ENCODE results near the gene MTMR12.

The MTMR12 gene

GRCh38 chr5:32330126-32330971 lies 17.6 kb upstream of the MTMR12 start:
- no peak overlapping the region for H3K9ac ChIP-seq (ENCODE audit: low read length)
- H2BK5ac ChIP-seq (ENCODE audit: low read length): no peak overlapping the region
- H2AK5ac ChIP-seq (ENCODE audit: low read length): no peak overlapping the region
- no peaks in the 10 kb centered on the region for H3K79me2 ChIP-seq (ENCODE audit: control insufficient read depth, insufficient read depth, low read length)
- no peaks in the 10 kb centered on the region for H3K36me3 ChIP-seq (ENCODE audit: control insufficient read depth, insufficient read depth, low read length)
- H4K8ac ChIP-seq (ENCODE audit: low read depth, low read length): no peak overlapping the region
- H3K79me1 ChIP-seq (ENCODE audit: low read length): no peaks in the 10 kb centered on the region
- no peak overlapping the region for H4K5ac ChIP-seq (ENCODE audit: low read length)
- H3K56ac ChIP-seq (ENCODE audit: low read length): no peak overlapping the region
- WGBS (ENCODE audit: extremely low coverage, insufficient coverage, low lambda C conversion rate): no CpG with 5 or more reads among the region's 11 CpGs
- no peak overlapping the region for H3K18ac ChIP-seq (ENCODE audit: low read length)
- H2BK15ac ChIP-seq (replicated peaks; ENCODE audit: low read depth): no peak overlapping the region
- H3K4ac ChIP-seq (ENCODE audit: low read depth, low read length): no peak overlapping the region
- H2BK120ac ChIP-seq (ENCODE audit: low read depth, low read length): no peak overlapping the region
- H3K4me1 ChIP-seq (ENCODE audit: control insufficient read depth, low read depth, low read length): no peaks in the 10 kb centered on the region
- H3K27me3 ChIP-seq (ENCODE audit: insufficient read depth, low read length, poor library complexity): no peaks in the 10 kb centered on the region
- no peak for DNase-seq
- H3K23ac ChIP-seq (ENCODE audit: low read length): no peak overlapping the region
- H3K4me2 ChIP-seq (ENCODE audit: low read length): no peak overlapping the region
- no peak overlapping the region for H3K27ac ChIP-seq (ENCODE audit: low read depth, low read length)
- H3K4me3 ChIP-seq (ENCODE audit: low read length): no peak overlapping the region

DNA sequence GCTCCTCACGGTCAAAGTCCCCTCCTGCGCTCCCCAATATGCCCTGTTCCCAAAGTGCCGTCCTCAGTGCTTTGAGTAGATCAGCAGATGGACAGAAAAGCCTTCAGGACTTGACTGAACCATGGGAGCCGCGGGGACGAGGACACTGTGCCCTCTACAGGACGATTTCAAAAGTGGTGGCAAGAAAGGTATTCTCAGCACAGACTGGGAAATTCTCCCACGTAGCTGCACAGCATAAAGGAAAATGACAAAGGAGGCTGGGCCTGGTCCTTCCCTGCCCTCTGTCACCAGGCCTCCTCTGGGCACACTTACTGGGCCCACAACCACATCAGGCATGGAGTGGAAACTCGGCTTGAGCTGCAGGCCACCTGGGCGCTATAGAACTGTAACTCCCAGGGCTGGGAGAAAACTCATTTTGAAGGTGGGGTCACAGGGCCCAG lies 16.7 kb upstream of the MTMR12 start:
- H4K8ac ChIP-seq (ENCODE audit: low read depth, low read length): no peak overlapping the region
- H3K4me3 ChIP-seq (ENCODE audit: low read length): no peak overlapping the region
- no peaks in the 10 kb centered on the region for H3K79me2 ChIP-seq (ENCODE audit: control insufficient read depth, insufficient read depth, low read length)
- no peaks in the 10 kb centered on the region for H3K4me1 ChIP-seq (ENCODE audit: control insufficient read depth, low read depth, low read length)
- H3K4ac ChIP-seq (ENCODE audit: low read depth, low read length): no peak overlapping the region
- no peak overlapping the region for H3K56ac ChIP-seq (ENCODE audit: low read length)
- no peak overlapping the region for H3K18ac ChIP-seq (ENCODE audit: low read length)
- no peak overlapping the region for H3K9ac ChIP-seq (ENCODE audit: low read length)
- H3K27ac ChIP-seq (ENCODE audit: low read depth, low read length): no peak overlapping the region
- no CpG with 5 or more reads among the region's 10 CpGs for WGBS (ENCODE audit: extremely low coverage, insufficient coverage, low lambda C conversion rate)
- peak; percentile 84 for DNase-seq
- H3K4me2 ChIP-seq (ENCODE audit: low read length): no peak overlapping the region
- no peaks in the 10 kb centered on the region for H3K36me3 ChIP-seq (ENCODE audit: control insufficient read depth, insufficient read depth, low read length)
- no peak overlapping the region for H2BK120ac ChIP-seq (ENCODE audit: low read depth, low read length)
- H3K23ac ChIP-seq (ENCODE audit: low read length): no peak overlapping the region
- no peaks in the 10 kb centered on the region for H3K79me1 ChIP-seq (ENCODE audit: low read length)
- no peak overlapping the region for H4K5ac ChIP-seq (ENCODE audit: low read length)
- H2AK5ac ChIP-seq (ENCODE audit: low read length): no peak overlapping the region
- H3K27me3 ChIP-seq (ENCODE audit: insufficient read depth, low read length, poor library complexity): no peaks in the 10 kb centered on the region
- no peak overlapping the region for H2BK15ac ChIP-seq (replicated peaks; ENCODE audit: low read depth)
- H2BK5ac ChIP-seq (ENCODE audit: low read length): no peak overlapping the region

- H3K4me2 ChIP-seq (ENCODE audit: low read length): no peak overlapping the region
- H3K27me3 ChIP-seq (ENCODE audit: insufficient read depth, low read length, poor library complexity): no peaks in the 10 kb centered on the region
- no peak overlapping the region for H3K9ac ChIP-seq (ENCODE audit: low read length)
- no peaks in the 10 kb centered on the region for H3K79me1 ChIP-seq (ENCODE audit: low read length)
- no peak overlapping the region for H2AK5ac ChIP-seq (ENCODE audit: low read length)
- H3K4me1 ChIP-seq (ENCODE audit: control insufficient read depth, low read depth, low read length): no peaks in the 10 kb centered on the region
- H2BK5ac ChIP-seq (ENCODE audit: low read length): no peak overlapping the region
- no peaks in the 10 kb centered on the region for H3K36me3 ChIP-seq (ENCODE audit: control insufficient read depth, insufficient read depth, low read length)
- no peak overlapping the region for H3K56ac ChIP-seq (ENCODE audit: low read length)
- no CpG with 5 or more reads among the region's 3 CpGs for WGBS (ENCODE audit: extremely low coverage, insufficient coverage, low lambda C conversion rate)
- H3K79me2 ChIP-seq (ENCODE audit: control insufficient read depth, insufficient read depth, low read length): no peaks in the 10 kb centered on the region
- H3K18ac ChIP-seq (ENCODE audit: low read length): no peak overlapping the region
- no peak overlapping the region for H4K5ac ChIP-seq (ENCODE audit: low read length)
- H2BK120ac ChIP-seq (ENCODE audit: low read depth, low read length): no peak overlapping the region
- H3K23ac ChIP-seq (ENCODE audit: low read length): no peak overlapping the region
- H4K8ac ChIP-seq (ENCODE audit: low read depth, low read length): no peak overlapping the region
- H3K4me3 ChIP-seq (ENCODE audit: low read length): no peak overlapping the region
- DNase-seq: no peak
- no peak overlapping the region for H3K4ac ChIP-seq (ENCODE audit: low read depth, low read length)
- H2BK15ac ChIP-seq (replicated peaks; ENCODE audit: low read depth): no peak overlapping the region
- H3K27ac ChIP-seq (ENCODE audit: low read depth, low read length): no peak overlapping the region
These were observed 13.6 kb upstream of the MTMR12 start for GRCh38 chr5:32326216-32326772.

- Histone ChIP-seq H3K79me1 (ENCODE audit: low read length) (no peaks in the 10 kb centered on the region), H3K4me3 (ENCODE audit: low read length) (no peak overlapping the region), H2BK120ac (ENCODE audit: low read depth, low read length) (no peak overlapping the region), H4K8ac (ENCODE audit: low read depth, low read length) (no peak overlapping the region), H2BK15ac (replicated peaks; ENCODE audit: low read depth) (no peak overlapping the region), H3K18ac (ENCODE audit: low read length) (no peak overlapping the region), H2AK5ac (ENCODE audit: low read length) (no peak overlapping the region), H3K9ac (ENCODE audit: low read length) (no peak overlapping the region), H3K27ac (ENCODE audit: low read depth, low read length) (no peak overlapping the region), H3K56ac (ENCODE audit: low read length) (no peak overlapping the region), H3K23ac (ENCODE audit: low read length) (no peak overlapping the region), H2BK5ac (ENCODE audit: low read length) (no peak overlapping the region), H3K4me2 (ENCODE audit: low read length) (no peak overlapping the region), H3K4ac (ENCODE audit: low read depth, low read length) (no peak overlapping the region), H3K4me1 (ENCODE audit: control insufficient read depth, low read depth, low read length) (no peaks in the 10 kb centered on the region), H4K5ac (ENCODE audit: low read length) (no peak overlapping the region), H3K27me3 (ENCODE audit: insufficient read depth, low read length, poor library complexity) (no peaks in the 10 kb centered on the region), H3K79me2 (ENCODE audit: control insufficient read depth, insufficient read depth, low read length) (no peaks in the 10 kb centered on the region), H3K36me3 (ENCODE audit: control insufficient read depth, insufficient read depth, low read length) (no peaks in the 10 kb centered on the region)
- no CpG with 5 or more reads among the region's 4 CpGs for WGBS (ENCODE audit: extremely low coverage, insufficient coverage, low lambda C conversion rate)
- DNase-seq: no peak
These were observed 12.9 kb upstream of the MTMR12 start for GRCh38 chr5:32325616-32326015.

DNA sequence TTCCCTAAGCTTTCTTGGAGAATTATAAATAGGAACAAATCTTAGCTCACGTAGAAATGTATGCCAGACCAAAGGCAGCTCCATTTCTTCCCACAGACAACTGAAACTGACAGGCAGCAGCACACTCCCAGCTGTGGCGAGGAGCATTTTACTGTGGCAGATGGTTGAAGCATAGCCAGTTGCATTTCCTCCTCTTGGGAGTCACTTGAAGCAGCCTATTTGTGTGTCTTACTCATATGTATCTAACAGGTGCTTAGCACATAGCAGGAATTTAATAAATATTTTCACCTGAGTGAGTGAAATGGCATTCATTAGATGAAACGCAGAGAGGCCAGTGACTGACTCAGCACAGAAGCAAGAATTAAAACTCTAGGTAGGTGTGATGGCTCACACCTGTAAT lies 12.3 kb upstream of the MTMR12 start:
- Histone ChIP-seq H2BK120ac (ENCODE audit: low read depth, low read length) (no peak overlapping the region), H3K56ac (ENCODE audit: low read length) (no peak overlapping the region), H2AK5ac (ENCODE audit: low read length) (no peak overlapping the region), H3K9ac (ENCODE audit: low read length) (no peak overlapping the region), H3K4ac (ENCODE audit: low read depth, low read length) (no peak overlapping the region), H2BK5ac (ENCODE audit: low read length) (no peak overlapping the region), H4K8ac (ENCODE audit: low read depth, low read length) (no peak overlapping the region), H3K36me3 (ENCODE audit: control insufficient read depth, insufficient read depth, low read length) (no peaks in the 10 kb centered on the region), H3K79me2 (ENCODE audit: control insufficient read depth, insufficient read depth, low read length) (no peaks in the 10 kb centered on the region), H3K23ac (ENCODE audit: low read length) (no peak overlapping the region), H3K27me3 (ENCODE audit: insufficient read depth, low read length, poor library complexity) (no peaks in the 10 kb centered on the region), H2BK15ac (replicated peaks; ENCODE audit: low read depth) (no peak overlapping the region), H3K4me2 (ENCODE audit: low read length) (no peak overlapping the region), H4K5ac (ENCODE audit: low read length) (no peak overlapping the region), H3K4me3 (ENCODE audit: low read length) (no peak overlapping the region), H3K18ac (ENCODE audit: low read length) (no peak overlapping the region), H3K79me1 (ENCODE audit: low read length) (no peaks in the 10 kb centered on the region), H3K27ac (ENCODE audit: low read depth, low read length) (no peak overlapping the region), H3K4me1 (ENCODE audit: control insufficient read depth, low read depth, low read length) (no peaks in the 10 kb centered on the region)
- WGBS (ENCODE audit: extremely low coverage, insufficient coverage, low lambda C conversion rate): no CpG with 5 or more reads among the region's 3 CpGs
- DNase-seq: no peak

All from mesendoderm (in vitro differentiated cells).